Esophagus squamous epithelium (tissue), 4 donors: Measurements from ENCODE around the gene HNRNPUL2.

Experiments used
- CTCF ChIP-seq, 6 experiments: fragments of 450-650 bp in 4 of 6; fragments of 200-600 bp in 2 of 6; sonication (generic) in 2 of 6; IDR thresholded peaks; one replicate each; pipeline ENCODE4 v1.5.1; 2016 to 2019; ENCODE audit warnings: antibody characterized with exemption in 6 of 6, mild to moderate bottlenecking in 4 of 6, moderate library complexity in 4 of 6
- POLR2A ChIP-seq, 4 donors: fragments of 450-650 bp; IDR thresholded peaks; one replicate each; pipeline ENCODE4 v1.6.1; 2017; ENCODE audit warnings: antibody characterized with exemption in 4 of 4, mild to moderate bottlenecking in 4 of 4, moderate library complexity in 3 of 4

GRCh38 chr11:62737196-62737595 lies 9.9 kb upstream of the HNRNPUL2 start:
- TF ChIP-seq CTCF (IDR thresholded peaks at IDR 0.05) = no peak
- TF ChIP-seq POLR2A (IDR thresholded peaks at IDR 0.05) = no peak
